ENCODE measurements around the gene VEGFC.

GRCh38 chr4:176769514-176769913, 23.2 kb downstream of the VEGFC start:
- no peak for TF ChIP-seq POLR2A (IDR thresholded peaks at IDR 0.05; ENCODE audit: low read depth, low read length)
- TF ChIP-seq TAF1 (IDR thresholded peaks at IDR 0.05; ENCODE audit: borderline replicate concordance, low read depth, low read length), result no peak
